Tibial nerve (tissue), 4 donors: ENCODE data around the gene CD46. TPM values are rescaled to one million over a fixed set of nuclear protein-coding genes. Genes with fewer than 3 reads are reported as not detected.

Experiments
- DNase-seq, 2 donors: peaks; one replicate each; pipeline ENCODE4 v3.0.0-alpha.2; 2019; ENCODE audit warnings: low spot score in 2 of 2
- H3K27ac ChIP-seq, 4 donors: fragments of 200-600 bp; sonication (generic) in 3 of 4; one replicate each; pipeline ENCODE4 v1.5.1; 2017 to 2019; ENCODE audit warnings: mild to moderate bottlenecking in 1 of 4
- H3K27me3 ChIP-seq, 2 donors: fragments of 200-600 bp; sonication (generic) in 1 of 2; one replicate each; pipeline versions ENCODE4 v1.5.1 to v1.6.0; 2017 to 2019
- H3K36me3 ChIP-seq, 3 donors: fragments of 200-600 bp; sonication (generic); one replicate each; pipeline ENCODE4 v1.5.1; 2018 to 2019
- H3K4me1 ChIP-seq, 4 donors: fragments of 200-600 bp; sonication (generic) in 3 of 4; one replicate each; pipeline ENCODE4 v1.5.1; 2017 to 2019
- H3K4me3 ChIP-seq, 4 donors: fragments of 200-600 bp; sonication (generic) in 3 of 4; one replicate each; pipeline ENCODE4 v1.5.1; 2017 to 2019; ENCODE audit warnings: mild to moderate bottlenecking in 1 of 4, moderate library complexity in 1 of 4
- H3K9me3 ChIP-seq, 4 donors: fragments of 200-600 bp; sonication (generic) in 3 of 4; one replicate each; pipeline ENCODE4 v1.5.1; 2017 to 2019
- CTCF ChIP-seq, 5 experiments: fragments of 200-600 bp in 3 of 5; fragments of 450-650 bp in 2 of 5; sonication (generic) in 3 of 5; IDR thresholded peaks; one replicate each; pipeline ENCODE4 v1.5.1; 2016 to 2019; ENCODE audit warnings: antibody characterized with exemption in 5 of 5, mild to moderate bottlenecking in 3 of 5, moderate library complexity in 2 of 5
- EP300 ChIP-seq, 2 donors: sonication (generic); formaldehyde crosslinking; IDR thresholded peaks; one replicate each; pipeline ENCODE4 v1.6.1; 2017; ENCODE audit warnings: antibody characterized with exemption in 2 of 2, mild to moderate bottlenecking in 1 of 2
- POLR2A ChIP-seq, 2 donors: fragments of 450-650 bp; IDR thresholded peaks; one replicate each; pipeline ENCODE4 v1.6.1; 2017; ENCODE audit warnings: antibody characterized with exemption in 2 of 2, mild to moderate bottlenecking in 2 of 2, moderate library complexity in 2 of 2
- WGBS, 2 donors: methylation state at CpG; one replicate each; pipeline ENCODE4 v1.1.5; 2018; 5-methylcytosine and 5-hydroxymethylcytosine counted together
- total RNA-seq, 4 donors: library from RNA; depleted of rRNA; stranded (reverse); fragments of >200 nt; gene quantifications; one replicate each; pipeline ENCODE4 v1.1.0, GENCODE V29; 2016

CD46 gene
- total RNA-seq, 4 donors from 2014 or later: 95.4 to 154 (median 133) TPM

GRCh38 chr1:207827488-207827830 lies 75.6 kb downstream of the CD46 start:
- no peak overlapping the region for H3K4me3 ChIP-seq
- TF ChIP-seq EP300 (IDR thresholded peaks at IDR 0.05) (no peak), POLR2A (IDR thresholded peaks at IDR 0.05) (no peak), CTCF (IDR thresholded peaks at IDR 0.05) (no peak)
- peaks cover 0 to 78% (median 45%) of the 10 kb centered on the region in 4 donors for H3K4me1 ChIP-seq
- no peaks in the 10 kb centered on the region for H3K36me3 ChIP-seq
- peak overlapping the region; percentile 97 to 99 (median 98) for H3K27ac ChIP-seq
- no peak for DNase-seq
- no peaks in the 10 kb centered on the region for H3K9me3 ChIP-seq
- H3K27me3 ChIP-seq: no peaks in the 10 kb centered on the region
- 81 to 92% methylated on average over 2 of the region's 2 CpGs for WGBS, 2 donors

GRCh38 chr1:207828046-207828445 lies 76.2 kb downstream of the CD46 start:
- TF ChIP-seq POLR2A (IDR thresholded peaks at IDR 0.05) (no peak), EP300 (IDR thresholded peaks at IDR 0.05) (no peak), CTCF (IDR thresholded peaks at IDR 0.05) (no peak)
- Histone ChIP-seq H3K9me3 (no peaks in the 10 kb centered on the region), H3K27ac (peak overlapping the region; percentile 58 to 99 (median 98)), H3K27me3 (no peaks in the 10 kb centered on the region), H3K4me1 (peaks cover 0 to 83% (median 47%) of the 10 kb centered on the region in 4 donors), H3K36me3 (no peaks in the 10 kb centered on the region), H3K4me3 (no peak overlapping the region)
- DNase-seq: no peak
- WGBS, 2 donors: 76 to 80% methylated on average over 5 of the region's 5 CpGs

GRCh38 chr1:207828485-207829158 lies 76.8 kb downstream of the CD46 start:
- Histone ChIP-seq H3K27ac (peak overlapping the region; percentile 58 to 99 (median 98)), H3K9me3 (no peaks in the 10 kb centered on the region), H3K4me3 (no peak overlapping the region), H3K36me3 (no peaks in the 10 kb centered on the region), H3K27me3 (no peaks in the 10 kb centered on the region), H3K4me1 (peaks cover 0 to 88% (median 47%) of the 10 kb centered on the region in 4 donors)
- peak in 1 of 2 donors; percentile 81 for TF ChIP-seq EP300 (IDR thresholded peaks at IDR 0.05)
- TF ChIP-seq CTCF (IDR thresholded peaks at IDR 0.05): peak; percentile 74 to 92 (median 87)
- no peak for TF ChIP-seq POLR2A (IDR thresholded peaks at IDR 0.05)
- 53 to 57% methylated on average over 2 of the region's 2 CpGs for WGBS, 2 donors
- DNase-seq: peak; percentile 68 to 83

- Histone ChIP-seq H3K27ac (peak overlapping the region; percentile 54 to 99 (median 78)), H3K36me3 (no peaks in the 10 kb centered on the region), H3K27me3 (no peaks in the 10 kb centered on the region), H3K4me3 (no peak overlapping the region), H3K4me1 (peaks cover 0 to 92% (median 40%) of the 10 kb centered on the region in 4 donors), H3K9me3 (no peaks in the 10 kb centered on the region)
- TF ChIP-seq CTCF (IDR thresholded peaks at IDR 0.05): no peak
- no peak for TF ChIP-seq POLR2A (IDR thresholded peaks at IDR 0.05)
- TF ChIP-seq EP300 (IDR thresholded peaks at IDR 0.05): no peak
- DNase-seq: no peak
Measured at GRCh38 chr1:207829576-207829975, 77.7 kb downstream of the CD46 start.

- Histone ChIP-seq H3K4me3 (no peak overlapping the region), H3K4me1 (peaks cover 0 to 89% (median 29%) of the 10 kb centered on the region in 4 donors), H3K27me3 (no peaks in the 10 kb centered on the region), H3K9me3 (no peaks in the 10 kb centered on the region), H3K36me3 (no peaks in the 10 kb centered on the region), H3K27ac (peak overlapping the region in 3 of 4 donors; percentile 3 to 97 (median 69))
- 81 to 93% methylated on average over 9 of the region's 9 CpGs for WGBS, 2 donors
- TF ChIP-seq POLR2A (IDR thresholded peaks at IDR 0.05): no peak
- TF ChIP-seq CTCF (IDR thresholded peaks at IDR 0.05): no peak
- TF ChIP-seq EP300 (IDR thresholded peaks at IDR 0.05): no peak
- DNase-seq: no peak
Measured at GRCh38 chr1:207830788-207831187, 78.9 kb downstream of the CD46 start.
